ENCODE measurements around the gene SLC9A1.

Gene SLC9A1

GRCh38 chr1:27145934-27146354 lies 9.0 kb downstream of the SLC9A1 start:
- H3K4me1 ChIP-seq (ENCODE audit: control insufficient read depth, insufficient read depth, low read depth, low read length) = peaks cover 22% of the 10 kb centered on the region
- no peaks in the 10 kb centered on the region for H3K27me3 ChIP-seq (ENCODE audit: control insufficient read depth in 1 of 2, insufficient read depth in 1 of 2, low read length in 2 of 2)
- H3K23ac ChIP-seq (ENCODE audit: low read length in 2 of 2) = no peak overlapping the region
- no peak overlapping the region for H2BK5ac ChIP-seq (ENCODE audit: low read depth, low read length, poor library complexity, severe bottlenecking)
- H3K4me2 ChIP-seq (ENCODE audit: low read length, poor library complexity, severe bottlenecking) = no peak overlapping the region
- peak overlapping the region; percentile 82 for H3K9ac ChIP-seq (ENCODE audit: low read length)
- H2AFZ ChIP-seq (ENCODE audit: low read depth, low read length) = no peak overlapping the region
- peaks cover 51% of the 10 kb centered on the region for H3K79me1 ChIP-seq (replicated peaks; ENCODE audit: low read length, poor library complexity, severe bottlenecking)
- WGBS = 12% methylated on average over 6 of the region's 7 CpGs
- no peak overlapping the region for H4K8ac ChIP-seq (ENCODE audit: low read length)
- peak overlapping the region; percentile 25 to 44 for H2BK12ac ChIP-seq (ENCODE audit: low read length in 2 of 2)
- peaks cover 0 to 5% of the 10 kb centered on the region in 2 experiments for H3K36me3 ChIP-seq (ENCODE audit: control insufficient read depth in 1 of 2, insufficient read depth in 2 of 2, low read depth in 1 of 2, low read length in 2 of 2)
- peak overlapping the region; percentile 2 for H2BK120ac ChIP-seq (ENCODE audit: low read depth, low read length)
- H3K14ac ChIP-seq (ENCODE audit: low read length in 2 of 2) = no peak overlapping the region
- H3K4ac ChIP-seq (ENCODE audit: low read depth in 1 of 2, low read length in 2 of 2) = no peak overlapping the region
- H2BK15ac ChIP-seq (ENCODE audit: low read depth, poor library complexity, severe bottlenecking) = no peak overlapping the region
- peak overlapping the region in 1 of 2 experiments; percentile 58 for H3K4me3 ChIP-seq (ENCODE audit: insufficient read depth in 1 of 2, low read depth in 1 of 2, low read length in 2 of 2)
- no peak overlapping the region for H4K91ac ChIP-seq (ENCODE audit: low read length)
- peak overlapping the region; percentile 14 for H3K27ac ChIP-seq (ENCODE audit: low read length, poor library complexity, severe bottlenecking)
- peak overlapping the region; percentile 38 to 74 for H3K18ac ChIP-seq (ENCODE audit: low read depth in 1 of 2, low read length in 2 of 2)
- peak; percentile 94 for DNase-seq
- no peaks in the 10 kb centered on the region for H3K9me3 ChIP-seq (ENCODE audit: control insufficient read depth, low read length)
- no peak overlapping the region for H2AK5ac ChIP-seq (ENCODE audit: low read length, severe bottlenecking)

- Histone ChIP-seq H2AFZ (ENCODE audit: low read depth, low read length) (no peak overlapping the region), H3K27ac (ENCODE audit: low read length, poor library complexity, severe bottlenecking) (peak overlapping the region; percentile 14), H3K18ac (ENCODE audit: low read depth in 1 of 2, low read length in 2 of 2) (peak overlapping the region in 1 of 2 experiments; percentile 79), H3K4me1 (ENCODE audit: control insufficient read depth, insufficient read depth, low read depth, low read length) (peaks cover 20% of the 10 kb centered on the region), H3K9me3 (ENCODE audit: control insufficient read depth, low read length) (no peaks in the 10 kb centered on the region), H3K23ac (ENCODE audit: low read length in 2 of 2) (no peak overlapping the region), H2BK120ac (ENCODE audit: low read depth, low read length) (peak overlapping the region; percentile 2), H3K27me3 (ENCODE audit: control insufficient read depth in 1 of 2, insufficient read depth in 1 of 2, low read length in 2 of 2) (no peaks in the 10 kb centered on the region), H2BK12ac (ENCODE audit: low read length in 2 of 2) (no peak overlapping the region), H4K91ac (ENCODE audit: low read length) (peak overlapping the region; percentile 58), H3K4me2 (ENCODE audit: low read length, poor library complexity, severe bottlenecking) (no peak overlapping the region), H3K9ac (ENCODE audit: low read length) (peak overlapping the region; percentile 82), H3K36me3 (ENCODE audit: control insufficient read depth in 1 of 2, insufficient read depth in 2 of 2, low read depth in 1 of 2, low read length in 2 of 2) (peaks cover 0 to 5% of the 10 kb centered on the region in 2 experiments), H4K8ac (ENCODE audit: low read length) (peak overlapping the region; percentile 72), H2BK5ac (ENCODE audit: low read depth, low read length, poor library complexity, severe bottlenecking) (no peak overlapping the region), H3K79me1 (replicated peaks; ENCODE audit: low read length, poor library complexity, severe bottlenecking) (peaks cover 53% of the 10 kb centered on the region), H3K4ac (ENCODE audit: low read depth in 1 of 2, low read length in 2 of 2) (peak overlapping the region in 1 of 2 experiments; percentile 49), H3K14ac (ENCODE audit: low read length in 2 of 2) (no peak overlapping the region), H2BK15ac (ENCODE audit: low read depth, poor library complexity, severe bottlenecking) (no peak overlapping the region), H3K4me3 (ENCODE audit: insufficient read depth in 1 of 2, low read depth in 1 of 2, low read length in 2 of 2) (peak overlapping the region in 1 of 2 experiments; percentile 58), H2AK5ac (ENCODE audit: low read length, severe bottlenecking) (no peak overlapping the region)
- WGBS = 63% methylated on average over 3 of the region's 5 CpGs
- DNase-seq = peak; percentile 77
Observed at GRCh38 chr1:27144920-27145661, 9.8 kb downstream of the SLC9A1 start.

- Histone ChIP-seq H3K23ac (ENCODE audit: low read length in 2 of 2) (peak overlapping the region in 1 of 2 experiments; percentile 52), H3K4me1 (ENCODE audit: control insufficient read depth, insufficient read depth, low read depth, low read length) (peaks cover 22% of the 10 kb centered on the region), H3K14ac (ENCODE audit: low read length in 2 of 2) (no peak overlapping the region), H3K9ac (ENCODE audit: low read length) (no peak overlapping the region), H3K4me2 (ENCODE audit: low read length, poor library complexity, severe bottlenecking) (no peak overlapping the region), H3K9me3 (ENCODE audit: control insufficient read depth, low read length) (no peaks in the 10 kb centered on the region), H2BK5ac (ENCODE audit: low read depth, low read length, poor library complexity, severe bottlenecking) (no peak overlapping the region), H2AK5ac (ENCODE audit: low read length, severe bottlenecking) (no peak overlapping the region), H2BK120ac (ENCODE audit: low read depth, low read length) (no peak overlapping the region), H2BK12ac (ENCODE audit: low read length in 2 of 2) (peak overlapping the region in 1 of 2 experiments; percentile 21), H3K27me3 (ENCODE audit: control insufficient read depth in 1 of 2, insufficient read depth in 1 of 2, low read length in 2 of 2) (no peaks in the 10 kb centered on the region), H2AFZ (ENCODE audit: low read depth, low read length) (no peak overlapping the region), H3K27ac (ENCODE audit: low read length, poor library complexity, severe bottlenecking) (no peak overlapping the region), H3K4me3 (ENCODE audit: insufficient read depth in 1 of 2, low read depth in 1 of 2, low read length in 2 of 2) (no peak overlapping the region), H2BK15ac (ENCODE audit: low read depth, poor library complexity, severe bottlenecking) (no peak overlapping the region), H3K36me3 (ENCODE audit: control insufficient read depth in 1 of 2, insufficient read depth in 2 of 2, low read depth in 1 of 2, low read length in 2 of 2) (peaks cover 0 to 5% of the 10 kb centered on the region in 2 experiments), H3K18ac (ENCODE audit: low read depth in 1 of 2, low read length in 2 of 2) (peak overlapping the region in 1 of 2 experiments; percentile 63), H4K91ac (ENCODE audit: low read length) (no peak overlapping the region), H4K8ac (ENCODE audit: low read length) (no peak overlapping the region), H3K4ac (ENCODE audit: low read depth in 1 of 2, low read length in 2 of 2) (no peak overlapping the region), H3K79me1 (replicated peaks; ENCODE audit: low read length, poor library complexity, severe bottlenecking) (peaks cover 51% of the 10 kb centered on the region)
- DNase-seq = no peak
- 89% methylated on average over 9 of the region's 9 CpGs for WGBS
Observed at GRCh38 chr1:27144049-27144748, 10.7 kb downstream of the SLC9A1 start.

GRCh38 chr1:27143401-27143800 lies 11.5 kb downstream of the SLC9A1 start:
- no peak overlapping the region for H2BK12ac ChIP-seq (ENCODE audit: low read length in 2 of 2)
- no peak overlapping the region for H2BK120ac ChIP-seq (ENCODE audit: low read depth, low read length)
- H3K4me3 ChIP-seq (ENCODE audit: insufficient read depth in 1 of 2, low read depth in 1 of 2, low read length in 2 of 2) = no peak overlapping the region
- peaks cover 0 to 2% of the 10 kb centered on the region in 2 experiments for H3K36me3 ChIP-seq (ENCODE audit: control insufficient read depth in 1 of 2, insufficient read depth in 2 of 2, low read depth in 1 of 2, low read length in 2 of 2)
- H3K4me2 ChIP-seq (ENCODE audit: low read length, poor library complexity, severe bottlenecking) = no peak overlapping the region
- no peak overlapping the region for H2AFZ ChIP-seq (ENCODE audit: low read depth, low read length)
- peak overlapping the region; percentile 70 for H2AK5ac ChIP-seq (ENCODE audit: low read length, severe bottlenecking)
- peak overlapping the region in 1 of 2 experiments; percentile 68 for H3K14ac ChIP-seq (ENCODE audit: low read length in 2 of 2)
- H2BK5ac ChIP-seq (ENCODE audit: low read depth, low read length, poor library complexity, severe bottlenecking) = no peak overlapping the region
- peak; percentile 53 for DNase-seq
- no peak overlapping the region for H2BK15ac ChIP-seq (ENCODE audit: low read depth, poor library complexity, severe bottlenecking)
- peaks cover 21% of the 10 kb centered on the region for H3K4me1 ChIP-seq (ENCODE audit: control insufficient read depth, insufficient read depth, low read depth, low read length)
- H3K18ac ChIP-seq (ENCODE audit: low read depth in 1 of 2, low read length in 2 of 2) = no peak overlapping the region
- peaks cover 51% of the 10 kb centered on the region for H3K79me1 ChIP-seq (replicated peaks; ENCODE audit: low read length, poor library complexity, severe bottlenecking)
- H4K8ac ChIP-seq (ENCODE audit: low read length) = peak overlapping the region; percentile 35
- 79% methylated on average over 5 of the region's 6 CpGs for WGBS
- H3K27me3 ChIP-seq (ENCODE audit: control insufficient read depth in 1 of 2, insufficient read depth in 1 of 2, low read length in 2 of 2) = no peaks in the 10 kb centered on the region
- no peak overlapping the region for H4K91ac ChIP-seq (ENCODE audit: low read length)
- no peak overlapping the region for H3K23ac ChIP-seq (ENCODE audit: low read length in 2 of 2)
- no peak overlapping the region for H3K9ac ChIP-seq (ENCODE audit: low read length)
- H3K9me3 ChIP-seq (ENCODE audit: control insufficient read depth, low read length) = no peaks in the 10 kb centered on the region
- H3K27ac ChIP-seq (ENCODE audit: low read length, poor library complexity, severe bottlenecking) = no peak overlapping the region
- H3K4ac ChIP-seq (ENCODE audit: low read depth in 1 of 2, low read length in 2 of 2) = no peak overlapping the region

Measured in mesenchymal stem cell (in vitro differentiated cells and primary cell).